Small intestine (tissue), 7 donors: ENCODE measurements around the gene ACSBG1. TPM values are rescaled to one million over a fixed set of nuclear protein-coding genes. Genes with fewer than 3 reads are reported as not detected.
A peak's percentile ranks its signal among the peaks of the same experiment; 100 is the strongest.
"Not testable (repeated sequence)": the region's sequence is repeated elsewhere in the genome, so short reads cannot be mapped to it uniquely, and the experiment has no call there.

Experiments
- DNase-seq, 2 donors: peaks; one replicate each; pipeline versions ENCODE4 v3.0.0 to v3.0.0-alpha.2; 2013
- FAIRE-seq: peaks from 2 replicates; lab custom pipeline; 2012; peaks lifted over from hg19 to GRCh38; lab: Jason Lieb, UNC
- H3K27ac ChIP-seq, 3 donors: one replicate each; pipeline ENCODE4 v1.5.1; 2013; ENCODE audit warnings: low read length in 2 of 3, mild to moderate bottlenecking in 2 of 3, control low read depth in 1 of 3, inconsistent platforms in 1 of 3, low read depth in 1 of 3, moderate library complexity in 1 of 3
- H3K27me3 ChIP-seq, 3 donors: one replicate each; pipeline ENCODE4 v1.6.1; 2013; ENCODE audit warnings: low read length in 3 of 3, inconsistent platforms in 1 of 3; ENCODE audit not compliant: control insufficient read depth in 3 of 3, insufficient read depth in 3 of 3
- H3K36me3 ChIP-seq, 3 donors: one replicate each; pipeline ENCODE4 v1.6.1; 2013; ENCODE audit warnings: low read length in 3 of 3, inconsistent platforms in 1 of 3, low read depth in 1 of 3, mild to moderate bottlenecking in 1 of 3, moderate library complexity in 1 of 3; ENCODE audit not compliant: control insufficient read depth in 3 of 3, insufficient read depth in 2 of 3
- H3K4me1 ChIP-seq, 3 donors: one replicate each; pipeline ENCODE4 v1.6.1; 2013; ENCODE audit warnings: low read length in 2 of 3, inconsistent platforms in 1 of 3, low read depth in 1 of 3, mild to moderate bottlenecking in 1 of 3, moderate library complexity in 1 of 3; ENCODE audit not compliant: control insufficient read depth in 3 of 3, insufficient read depth in 2 of 3
- H3K4me3 ChIP-seq, 3 donors: one replicate each; pipeline ENCODE4 v1.5.1; 2013; ENCODE audit warnings: low read length in 3 of 3, control low read depth in 1 of 3, inconsistent platforms in 1 of 3, low read depth in 1 of 3, mild to moderate bottlenecking in 1 of 3, moderate library complexity in 1 of 3
- H3K9me3 ChIP-seq, 2 donors: one replicate each; pipeline ENCODE4 v1.6.1; 2013; ENCODE audit warnings: low read depth in 1 of 2, low read length in 1 of 2; ENCODE audit not compliant: control insufficient read depth in 2 of 2, insufficient read depth in 1 of 2
- WGBS, 3 donors: extraction: QIAGEN DNeasy Blood & Tissue Kit; methylation state at CpG; one replicate each; pipeline ENCODE4 v1.1.7; 2013; 5-methylcytosine and 5-hydroxymethylcytosine counted together
- polyA plus RNA-seq, 4 donors: library from polyadenylated mRNA; stranded (reverse) in 3 of 4; unstranded in 1 of 4; fragments of 200-250 nt in 3 of 4; fragments of 120-200 nt in 1 of 4; gene quantifications; one replicate each; pipeline versions ENCODE4 v1.2.1 to v1.2.3, GENCODE V29; 2013
- donor health status: healthy with polysubstance abuse.
- donor health status: control.
- donor health status: control.
- donor health status: Bipolar disorder and iron deficiency.
- donor health status: healthy.

The ACSBG1 gene
- polyA plus RNA-seq, 4 donors = 0.54 to 0.67 (median 0.55) TPM

DNA sequence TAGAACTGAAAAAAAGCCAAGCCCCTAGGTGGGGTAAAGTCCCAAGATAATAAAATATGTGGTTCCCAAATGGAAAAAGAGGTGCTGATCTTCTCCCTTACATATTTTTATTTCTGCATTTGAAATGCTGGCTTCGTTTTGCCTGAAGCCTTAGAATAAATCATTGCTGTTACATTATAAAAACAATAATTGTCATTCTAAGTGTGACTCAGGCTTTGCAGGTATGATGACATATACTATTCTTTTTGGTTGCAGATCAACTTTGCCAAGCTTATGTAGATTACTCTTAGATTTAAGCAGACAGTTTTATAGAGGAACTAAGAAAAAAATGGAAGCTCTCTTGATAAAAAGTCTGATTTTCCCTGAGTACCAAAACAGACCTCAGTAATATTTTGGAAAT, 77.7 kb downstream of the ACSBG1 start:
- FAIRE-seq = no peak

DNA sequence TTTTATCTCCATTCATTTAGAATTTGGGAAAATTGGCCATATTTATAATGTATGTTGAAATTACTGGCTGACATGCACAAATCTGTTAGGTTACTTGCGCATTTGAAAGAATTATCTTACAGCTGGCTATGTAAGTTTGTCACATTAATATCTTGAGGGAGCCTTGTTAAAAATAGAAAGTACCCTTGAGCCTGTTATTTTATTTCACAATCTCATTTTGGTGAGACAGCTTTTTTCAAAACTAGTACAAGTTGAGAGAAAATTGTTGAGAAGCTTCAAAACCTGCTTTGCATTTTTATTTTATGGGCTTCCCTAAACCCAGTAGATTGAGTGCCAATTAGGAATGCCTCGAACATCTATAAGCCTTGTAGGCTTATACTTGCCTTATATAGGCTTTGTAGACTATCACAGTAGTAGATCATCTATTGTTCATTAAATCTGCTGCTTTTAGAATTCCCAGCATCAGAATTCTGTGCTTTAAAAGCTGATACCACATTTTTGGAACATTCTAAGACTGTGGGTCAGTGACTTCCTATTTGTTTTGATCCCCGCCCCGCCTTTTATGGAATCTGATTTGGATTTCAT, 78.9 kb downstream of the ACSBG1 start:
- Histone ChIP-seq H3K27me3 (no peaks in the 10 kb centered on the region), H3K4me1 (peaks cover 0 to 3% (median 3%) of the 10 kb centered on the region in 3 donors), H3K27ac (no peak overlapping the region), H3K4me3 (no peak overlapping the region), H3K9me3 (no peaks in the 10 kb centered on the region), H3K36me3 (peaks cover 2 to 22% (median 7%) of the 10 kb centered on the region in 3 donors)
- FAIRE-seq (no peak), DNase-seq (no peak)
- 89 to 97% (median 94%) methylated on average over 4 of the region's 4 CpGs for WGBS, 3 donors

More for the DNA sequence above, 77.7 kb downstream of the ACSBG1 start:
- Histone ChIP-seq H3K4me3 (no peak overlapping the region), H3K27ac (no peak overlapping the region), H3K9me3 (no peaks in the 10 kb centered on the region), H3K4me1 (peaks cover 0 to 3% (median 0%) of the 10 kb centered on the region in 3 donors), H3K36me3 (peaks cover 7 to 28% (median 15%) of the 10 kb centered on the region in 3 donors), H3K27me3 (no peaks in the 10 kb centered on the region)
- WGBS, 3 donors = 66 to 77% (median 77%) methylated on average over 1 of the region's 1 CpG
- no peak for DNase-seq

DNA sequence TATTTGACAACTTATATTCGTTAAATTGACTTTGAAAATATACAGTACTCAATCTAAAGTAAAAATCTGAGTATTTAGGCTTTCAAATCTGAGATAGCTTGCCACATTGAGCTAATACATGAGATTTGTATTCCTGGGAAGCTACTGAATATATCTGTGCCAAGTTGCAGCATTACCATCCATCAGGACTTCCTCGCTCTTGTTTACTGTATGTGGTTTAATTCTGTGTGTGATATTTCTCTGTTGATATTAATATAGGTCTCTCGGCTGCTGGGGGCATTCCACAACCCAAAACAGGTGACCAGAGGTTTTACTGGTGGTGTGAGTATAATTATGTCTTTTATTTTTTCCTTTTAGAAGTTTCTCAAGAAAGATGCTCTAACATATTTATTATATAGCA, 79.4 kb downstream of the ACSBG1 start:
- no peak overlapping the region for H3K4me3 ChIP-seq
- peaks cover 0 to 3% (median 3%) of the 10 kb centered on the region in 3 donors for H3K4me1 ChIP-seq
- no peak overlapping the region for H3K27ac ChIP-seq
- no peak for FAIRE-seq
- no peaks in the 10 kb centered on the region for H3K27me3 ChIP-seq
- no peak for DNase-seq
- peaks cover 2 to 19% (median 6%) of the 10 kb centered on the region in 3 donors for H3K36me3 ChIP-seq
- no peaks in the 10 kb centered on the region for H3K9me3 ChIP-seq
- WGBS, 3 donors = 79 to 92% (median 91%) methylated on average over 3 of the region's 3 CpGs

DNA sequence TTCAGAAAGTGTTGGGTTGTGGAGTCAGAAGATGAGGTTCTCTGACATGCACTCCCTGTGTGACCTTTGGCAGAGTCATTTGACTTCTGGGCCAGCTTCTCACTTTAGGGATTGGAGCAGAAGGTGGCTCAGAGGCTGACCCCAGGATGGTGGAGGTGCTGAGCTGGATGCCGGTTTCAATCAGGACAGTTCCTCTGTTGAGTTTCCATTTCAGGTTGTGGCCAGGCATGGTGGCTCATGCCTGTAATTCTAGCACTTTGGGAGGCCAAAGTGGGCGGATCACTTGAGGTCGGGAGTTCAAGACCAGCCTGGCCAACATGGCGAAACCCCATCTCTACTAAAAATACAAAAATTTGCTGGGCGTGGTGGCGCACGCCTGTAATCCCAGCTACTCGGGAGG, 83.3 kb downstream of the ACSBG1 start:
- not testable (repeated sequence) for FAIRE-seq, H3K27ac ChIP-seq, H3K36me3 ChIP-seq, DNase-seq, H3K9me3 ChIP-seq, H3K27me3 ChIP-seq
- Histone ChIP-seq H3K4me3 (peak overlapping the region in 1 of 3 donors; percentile 98), H3K4me1 (peaks cover 3 to 19% (median 6%) of the 10 kb centered on the region in 3 donors)
- 92 to 95% (median 93%) methylated on average over 8 of the region's 8 CpGs for WGBS, 3 donors

DNA sequence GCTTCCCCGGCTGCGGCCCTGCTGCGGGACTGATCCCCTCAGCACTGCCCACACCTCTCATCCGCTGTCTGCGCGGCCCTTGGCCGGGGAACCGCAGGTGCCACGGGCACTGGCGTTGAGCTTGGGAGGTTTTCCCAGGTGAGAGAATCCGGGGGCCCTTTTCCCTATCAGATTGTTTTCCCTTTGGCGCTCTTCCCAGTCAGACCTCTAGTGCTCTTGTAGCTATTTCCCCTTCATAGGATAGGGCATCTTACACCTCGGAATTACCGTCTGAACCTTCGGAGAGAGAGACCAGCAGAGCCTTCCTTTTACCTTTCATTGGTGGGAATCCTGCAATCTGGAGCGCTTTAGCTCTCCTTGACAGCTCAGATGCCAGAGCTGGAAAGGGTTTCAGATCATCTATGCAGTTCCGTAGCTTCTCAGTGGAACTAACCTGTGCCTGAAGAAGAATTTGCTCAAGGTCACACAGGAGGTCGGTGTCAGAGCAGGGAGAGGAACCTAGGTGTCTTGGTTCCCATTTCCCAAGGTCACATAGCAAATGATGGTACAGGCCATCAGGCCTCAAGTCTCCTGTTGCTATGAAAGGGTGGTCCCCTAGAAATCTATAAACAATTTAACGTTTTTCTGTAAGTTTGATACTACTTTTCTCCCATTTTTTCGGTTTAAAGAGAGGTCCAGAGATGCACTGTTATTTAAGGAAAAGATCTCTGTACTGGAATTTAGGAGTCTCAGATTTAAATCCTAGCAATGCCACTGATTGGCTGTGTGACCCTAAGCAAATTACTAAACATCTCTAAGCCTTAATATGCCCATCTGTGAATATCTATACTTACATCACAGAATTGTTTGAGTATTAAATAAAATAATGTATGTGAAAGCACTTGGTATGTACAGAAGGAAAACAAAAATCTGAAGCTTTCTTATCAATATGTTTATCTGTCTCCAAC, 84.3 kb downstream of the ACSBG1 start:
- DNase-seq (peak; percentile 54 to 64), FAIRE-seq (no peak)
- no peaks in the 10 kb centered on the region for H3K9me3 ChIP-seq
- no peaks in the 10 kb centered on the region for H3K27me3 ChIP-seq
- 4 to 12% (median 5%) methylated on average over 18 to 20 of the region's 20 CpGs for whole genome bisulfite sequencing, 3 donors
- H3K4me1 ChIP-seq = peaks cover 0 to 20% (median 6%) of the 10 kb centered on the region in 3 donors
- H3K27ac ChIP-seq = peak overlapping the region; percentile 63 to 92 (median 84)
- peaks cover 0 to 2% (median 0%) of the 10 kb centered on the region in 3 donors for H3K36me3 ChIP-seq
- peak overlapping the region; percentile 61 to 98 (median 78) for H3K4me3 ChIP-seq

DNA sequence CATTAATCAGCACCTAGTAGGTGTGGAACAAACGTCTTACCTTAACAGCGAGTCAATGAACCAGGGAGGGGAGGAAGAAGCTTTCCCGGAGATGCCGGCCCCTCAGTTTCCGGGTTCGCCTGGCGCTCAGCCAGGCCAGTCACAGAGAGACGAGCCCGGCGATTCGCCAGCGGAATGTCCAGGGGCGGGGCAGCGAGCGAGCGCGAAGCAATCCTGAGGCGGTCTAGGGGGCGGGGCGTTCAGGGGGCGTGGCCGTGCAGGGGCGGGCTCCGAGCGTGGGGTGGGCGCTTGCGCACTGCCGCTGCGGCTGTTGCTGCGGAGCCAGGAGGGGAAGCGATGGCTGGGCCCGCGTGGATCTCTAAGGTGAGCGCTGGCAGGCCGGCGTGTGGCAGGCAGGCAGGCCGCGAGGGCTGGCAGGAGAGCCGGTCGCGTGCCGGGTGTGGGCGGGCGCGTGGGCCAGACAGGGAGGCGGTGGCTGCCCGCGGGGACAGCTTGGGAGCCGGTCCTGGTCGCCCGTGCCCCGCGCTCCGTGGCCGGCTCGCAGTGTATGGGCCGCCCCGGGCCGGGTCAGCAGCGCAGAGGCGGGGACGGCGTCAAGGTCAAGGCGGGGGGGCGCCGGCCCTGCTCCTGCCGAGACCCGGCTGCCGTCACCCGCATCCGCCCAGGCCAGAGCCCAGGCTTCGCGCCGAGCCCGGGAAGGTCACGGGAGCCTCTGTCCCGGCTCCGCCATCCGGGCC, 85.1 kb downstream of the ACSBG1 start, which contains the start of gene IDH3A:
IDH3A (plus strand) TSS at position 295 of the 737 bp plus-strand sequence; CDS start at position 337, 42 bp downstream.
- H3K27me3 ChIP-seq = no peaks in the 10 kb centered on the region
- WGBS, 3 donors = 0 to 1% (median 0%) methylated on average over 38 to 79 of the region's 79 CpGs
- no peaks in the 10 kb centered on the region for H3K9me3 ChIP-seq
- DNase-seq (peak; percentile 98 to 100), FAIRE-seq (no peak)
- peak within 1 kb of the TSS; percentile 79 to 92 (median 84) for H3K27ac ChIP-seq
- peak within 1 kb of the TSS; percentile 64 to 98 (median 78) for H3K4me3 ChIP-seq
- H3K36me3 ChIP-seq = peaks cover 0 to 2% (median 0%) of the 10 kb centered on the region in 3 donors
- peaks cover 0 to 20% (median 6%) of the 10 kb centered on the region in 3 donors for H3K4me1 ChIP-seq

DNA sequence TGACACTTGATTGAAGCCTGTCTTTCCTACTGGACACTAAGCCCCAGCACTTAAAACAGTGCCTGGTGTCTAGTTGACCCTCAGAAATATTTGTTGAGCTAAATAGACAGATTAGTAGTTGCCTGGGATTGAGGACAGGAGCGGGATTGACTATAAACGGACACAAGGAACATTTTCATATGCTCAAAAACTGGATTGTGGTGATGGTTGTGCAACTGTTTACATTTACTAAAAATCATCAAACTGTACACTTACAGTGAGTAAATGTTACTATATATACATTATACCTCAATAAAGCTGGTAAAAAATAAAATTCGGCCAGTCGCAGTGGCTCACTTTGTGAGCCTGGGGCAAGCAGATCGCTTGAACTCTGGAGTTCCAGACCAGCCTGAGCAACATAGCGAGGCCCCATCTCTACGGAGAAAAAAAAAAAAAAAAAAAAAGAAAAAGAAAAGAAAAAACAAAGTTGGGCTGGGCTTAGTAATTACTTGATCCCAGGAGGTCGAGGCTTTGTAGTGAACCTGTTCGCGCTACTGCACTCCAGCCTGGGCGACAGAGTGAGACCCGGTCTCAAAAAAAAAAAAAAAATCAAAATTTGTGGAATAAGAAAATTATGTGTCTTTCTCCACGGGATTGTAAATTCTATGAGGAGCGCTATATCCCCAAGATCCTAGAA, 85.8 kb downstream of the ACSBG1 start:
- Histone ChIP-seq H3K4me1 (peaks cover 0 to 20% (median 6%) of the 10 kb centered on the region in 3 donors), H3K27ac (peak overlapping the region; percentile 51 to 79 (median 52)), H3K4me3 (peak overlapping the region; percentile 40 to 64 (median 48)), H3K27me3 (no peaks in the 10 kb centered on the region), H3K9me3 (no peaks in the 10 kb centered on the region), H3K36me3 (peaks cover 0 to under 1% (median 0%) of the 10 kb centered on the region in 3 donors)
- 8 to 12% (median 9%) methylated on average over 14 of the region's 14 CpGs for WGBS, 3 donors
- DNase-seq = no peak
- no peak for FAIRE-seq
